Measurements from ENCODE around the gene NRIP3.

Gene NRIP3

DNA sequence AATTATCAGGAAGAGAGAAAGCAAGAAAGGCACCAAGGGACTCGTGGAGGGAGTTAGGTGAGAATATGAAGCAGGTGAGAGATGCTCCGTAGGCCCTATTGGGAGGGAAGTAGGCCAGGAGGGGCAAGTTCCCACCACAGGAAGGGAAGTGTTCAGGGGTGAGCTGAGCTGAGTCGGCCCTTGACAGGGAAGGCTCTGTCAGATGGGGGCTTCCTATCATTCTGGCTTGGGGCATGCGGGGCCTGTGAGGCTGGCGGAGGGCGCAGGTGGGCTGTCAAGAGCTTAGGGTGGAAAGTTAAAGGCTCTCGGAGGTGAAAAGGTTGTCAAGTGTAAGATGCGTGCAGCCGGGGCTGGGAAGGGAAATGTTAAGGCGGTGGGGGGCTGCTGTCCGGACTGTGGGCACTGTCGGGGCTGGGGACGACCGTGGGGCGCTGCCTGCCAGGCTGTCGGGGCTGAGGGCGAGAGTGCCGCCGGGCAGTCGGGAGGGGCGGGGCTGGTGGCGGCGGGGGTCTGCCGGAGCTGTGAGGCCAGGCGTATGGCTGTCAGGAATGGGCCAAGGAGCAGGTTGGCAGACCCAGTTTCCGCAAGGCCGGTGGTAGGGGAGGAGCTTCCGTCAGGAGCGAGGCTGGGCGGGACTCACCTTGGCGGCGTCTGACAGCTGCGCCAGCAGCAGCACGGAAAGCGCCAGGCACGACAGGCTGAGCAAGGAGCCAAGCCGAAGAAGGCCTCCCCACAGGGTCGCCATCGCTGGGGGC, 40.1 kb downstream of the NRIP3 start:
- TF ChIP-seq, protein P1, sequence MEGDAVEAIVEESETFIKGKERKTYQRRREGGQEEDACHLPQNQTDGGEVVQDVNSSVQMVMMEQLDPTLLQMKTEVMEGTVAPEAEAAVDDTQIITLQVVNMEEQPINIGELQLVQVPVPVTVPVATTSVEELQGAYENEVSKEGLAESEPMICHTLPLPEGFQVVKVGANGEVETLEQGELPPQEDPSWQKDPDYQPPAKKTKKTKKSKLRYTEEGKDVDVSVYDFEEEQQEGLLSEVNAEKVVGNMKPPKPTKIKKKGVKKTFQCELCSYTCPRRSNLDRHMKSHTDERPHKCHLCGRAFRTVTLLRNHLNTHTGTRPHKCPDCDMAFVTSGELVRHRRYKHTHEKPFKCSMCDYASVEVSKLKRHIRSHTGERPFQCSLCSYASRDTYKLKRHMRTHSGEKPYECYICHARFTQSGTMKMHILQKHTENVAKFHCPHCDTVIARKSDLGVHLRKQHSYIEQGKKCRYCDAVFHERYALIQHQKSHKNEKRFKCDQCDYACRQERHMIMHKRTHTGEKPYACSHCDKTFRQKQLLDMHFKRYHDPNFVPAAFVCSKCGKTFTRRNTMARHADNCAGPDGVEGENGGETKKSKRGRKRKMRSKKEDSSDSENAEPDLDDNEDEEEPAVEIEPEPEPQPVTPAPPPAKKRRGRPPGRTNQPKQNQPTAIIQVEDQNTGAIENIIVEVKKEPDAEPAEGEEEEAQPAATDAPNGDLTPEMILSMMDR (conservative IDR thresholded peaks at IDR 0.05; ENCODE audit: low read depth, low read length) = no peak
- peak; percentile 65 for DNase-seq (ENCODE audit: low read depth)
- H3K4me3 ChIP-seq (ENCODE audit: low read depth, low read length) = peak overlapping the region; percentile 94

DNA sequence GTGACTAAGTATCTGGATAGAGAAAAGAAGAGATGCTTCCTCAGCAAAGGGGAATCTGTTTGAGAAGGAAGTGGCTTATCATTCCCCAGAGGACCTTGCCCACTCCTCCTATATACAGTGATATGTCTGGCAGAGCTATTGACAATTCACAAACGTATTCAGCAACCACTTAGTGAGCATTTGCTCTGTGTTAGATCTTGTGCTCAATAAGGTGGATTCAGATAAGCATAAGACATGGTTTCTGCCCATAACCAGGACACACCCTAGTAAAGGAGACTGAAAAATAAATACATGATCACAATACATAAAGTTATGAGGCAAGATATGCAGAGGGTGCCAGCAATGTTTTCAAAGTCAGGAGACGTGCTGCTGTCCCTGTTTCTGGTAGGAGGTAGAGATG, 41.0 kb downstream of the NRIP3 start:
- no peak for DNase-seq (ENCODE audit: low read depth)
- peak overlapping the region; percentile 94 for H3K4me3 ChIP-seq (ENCODE audit: low read depth, low read length)
- TF ChIP-seq, protein P1 (conservative IDR thresholded peaks at IDR 0.05; ENCODE audit: low read depth, low read length) = no peak

DNA sequence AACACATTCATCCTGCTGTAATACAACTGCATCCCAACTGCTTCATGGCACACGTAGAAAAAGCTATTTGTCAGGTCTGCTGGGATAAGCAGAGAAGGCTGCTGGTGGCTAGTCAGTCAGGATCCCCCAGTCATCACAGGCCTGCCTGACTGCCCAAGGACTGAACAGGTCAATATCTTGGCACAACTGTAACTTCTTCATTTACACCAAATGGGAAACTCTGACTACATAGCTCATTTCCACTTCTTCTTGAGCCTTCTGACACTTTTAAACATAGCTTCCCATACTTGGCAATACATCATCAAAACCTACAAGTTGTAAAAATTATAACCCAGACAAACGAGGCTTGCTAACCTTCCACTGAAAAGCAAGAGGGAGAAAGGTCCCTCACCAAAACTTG, 42.4 kb downstream of the NRIP3 start:
- H3K4me3 ChIP-seq (ENCODE audit: low read depth, low read length) = no peak overlapping the region
- TF ChIP-seq, protein P1 (conservative IDR thresholded peaks at IDR 0.05; ENCODE audit: low read depth, low read length) = no peak
- no peak for DNase-seq (ENCODE audit: low read depth)

DNA sequence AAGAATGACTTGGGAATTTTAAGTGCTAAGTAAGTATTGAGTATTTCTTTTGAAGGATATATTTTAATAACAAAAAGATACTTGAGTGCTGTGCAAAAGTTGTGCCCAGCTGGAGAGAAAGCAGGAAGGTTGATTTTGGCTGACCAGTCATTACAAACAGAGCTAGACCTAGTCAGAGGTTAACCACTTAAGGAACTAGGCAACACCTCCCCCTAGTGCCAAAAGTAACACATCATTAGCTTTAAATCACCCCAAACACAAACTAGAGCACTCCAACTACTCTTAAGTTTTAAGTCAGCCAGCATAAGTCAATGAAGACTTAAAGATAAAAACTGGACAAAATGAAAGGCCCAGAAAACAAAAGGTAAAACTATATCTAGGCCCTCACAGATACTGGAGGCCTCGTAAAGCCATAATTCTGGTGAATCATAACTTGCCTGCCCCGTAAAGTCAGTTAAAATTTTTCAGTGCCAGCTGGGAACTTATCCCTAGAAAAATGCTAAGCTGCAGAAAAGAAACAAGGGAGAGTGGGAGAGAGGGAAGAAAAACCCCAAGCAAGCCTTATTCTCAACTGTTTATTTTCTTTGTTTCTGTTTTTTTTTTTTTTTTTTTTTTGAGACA, 44.1 kb downstream of the NRIP3 start:
- TF ChIP-seq, protein P1 (conservative IDR thresholded peaks at IDR 0.05; ENCODE audit: low read depth, low read length) = peak; percentile 70
- H3K4me3 ChIP-seq (ENCODE audit: low read depth, low read length) = no peak overlapping the region
- peak; percentile 94 for DNase-seq (ENCODE audit: low read depth)

DNA sequence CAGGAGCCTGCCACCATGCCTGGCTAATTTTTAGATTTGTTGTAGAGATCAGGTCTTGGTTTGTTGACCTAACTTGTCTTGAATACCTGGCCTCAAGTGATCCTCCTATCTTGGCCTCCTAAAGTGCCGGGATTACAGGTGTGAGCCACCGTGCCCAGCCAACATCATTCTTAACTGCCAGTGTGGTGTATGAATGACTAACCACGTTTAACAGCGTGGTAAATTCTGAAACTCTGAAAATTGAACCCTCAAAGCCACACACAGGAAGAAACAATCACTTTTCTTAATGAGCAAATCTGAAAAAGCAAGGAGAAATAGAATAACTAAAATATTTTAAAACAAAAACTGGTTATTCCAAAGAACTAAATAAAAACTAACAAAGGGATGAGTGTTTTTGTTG, 46.9 kb downstream of the NRIP3 start:
- TF ChIP-seq, protein P1 (conservative IDR thresholded peaks at IDR 0.05; ENCODE audit: low read depth, low read length) = no peak
- H3K4me3 ChIP-seq (ENCODE audit: low read depth, low read length) = no peak overlapping the region
- no peak for DNase-seq (ENCODE audit: low read depth)

DNA sequence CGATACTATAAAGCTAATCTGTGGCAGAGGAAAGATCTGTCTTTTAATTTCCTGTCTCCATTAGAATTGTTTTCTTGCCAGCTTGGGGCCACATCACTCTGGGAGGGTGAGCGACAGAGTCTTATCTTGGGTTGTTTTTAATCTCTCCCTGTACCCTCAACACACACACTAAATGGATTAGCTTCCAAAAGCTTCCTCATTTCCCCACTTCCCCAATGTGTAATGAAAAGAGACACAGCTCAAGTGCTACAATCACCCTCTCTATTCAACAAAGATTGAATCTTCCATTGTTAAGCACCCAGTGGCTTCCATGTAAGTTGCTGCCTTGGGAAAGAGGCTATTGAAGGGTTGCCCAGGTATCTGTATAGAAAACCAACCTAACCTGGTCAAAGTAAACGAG, 54.9 kb downstream of the NRIP3 start:
- TF ChIP-seq, protein P1 (conservative IDR thresholded peaks at IDR 0.05; ENCODE audit: low read depth, low read length) = no peak
- no peak overlapping the region for H3K4me3 ChIP-seq (ENCODE audit: low read depth, low read length)
- no peak for DNase-seq (ENCODE audit: low read depth)
